GM12865 (cell line): Measurements from ENCODE around the gene MTA3.
"Not testable (repeated sequence)": the region's sequence is repeated elsewhere in the genome, so short reads cannot be mapped to it uniquely, and the experiment has no call there.

Source experiments
- DNase-seq: peaks from one replicate; pipeline ENCODE4 v3.0.0; 2010; ENCODE audit warnings: low read depth
- H3K4me3 ChIP-seq: 2 replicates; pipeline ENCODE4 v1.5.1; 2011; ENCODE audit warnings: mild to moderate bottlenecking, low read depth, low read length, control low read depth
- CTCF ChIP-seq: IDR thresholded peaks from 2 replicates; pipeline ENCODE4 v1.5.1; 2011; ENCODE audit warnings: low read length, control low read depth, low read depth, inconsistent platforms; ENCODE audit not compliant: insufficient read depth; ENCODE audit errors: missing control alignments

Gene MTA3

GRCh38 chr2:42573256-42573655 is 4.8 kb downstream of the MTA3 start:
- DNase-seq, result no peak
- TF ChIP-seq CTCF, result no peak
- H3K4me3 ChIP-seq, result no peak overlapping the region

- no peak for TF ChIP-seq CTCF
- no peak overlapping the region for H3K4me3 ChIP-seq
- peak; percentile 28 for DNase-seq
Observed at GRCh38 chr2:42575458-42576064, 7.1 kb downstream of the MTA3 start.

- no peak overlapping the region for H3K4me3 ChIP-seq
- TF ChIP-seq CTCF, result no peak
- no peak for DNase-seq
Observed at GRCh38 chr2:42578621-42579020, 10.2 kb downstream of the MTA3 start.

- no peak for DNase-seq
- no peak for TF ChIP-seq CTCF
- H3K4me3 ChIP-seq, result no peak overlapping the region
Observed at GRCh38 chr2:42581257-42581656, 12.8 kb downstream of the MTA3 start.

- H3K4me3 ChIP-seq, DNase-seq: not testable (repeated sequence)
Observed at GRCh38 chr2:42584628-42585027, 16.2 kb downstream of the MTA3 start.

GRCh38 chr2:42585779-42586178 is 17.3 kb downstream of the MTA3 start:
- H3K4me3 ChIP-seq, result no peak overlapping the region
- TF ChIP-seq CTCF, result no peak
- DNase-seq, result no peak

GRCh38 chr2:42587526-42588117 is 19.2 kb downstream of the MTA3 start:
- no peak overlapping the region for H3K4me3 ChIP-seq
- no peak for TF ChIP-seq CTCF
- no peak for DNase-seq
